ENCODE results near the gene CST3. TPM values are rescaled to one million over a fixed set of nuclear protein-coding genes. Genes with fewer than 3 reads are reported as not detected.
A peak's percentile ranks its signal among the peaks of the same experiment; 100 is the strongest.

Gene CST3
- total and polyA plus RNA-seq, 12 donors: 92.4 to 1,851 (median 1,124) TPM

DNA sequence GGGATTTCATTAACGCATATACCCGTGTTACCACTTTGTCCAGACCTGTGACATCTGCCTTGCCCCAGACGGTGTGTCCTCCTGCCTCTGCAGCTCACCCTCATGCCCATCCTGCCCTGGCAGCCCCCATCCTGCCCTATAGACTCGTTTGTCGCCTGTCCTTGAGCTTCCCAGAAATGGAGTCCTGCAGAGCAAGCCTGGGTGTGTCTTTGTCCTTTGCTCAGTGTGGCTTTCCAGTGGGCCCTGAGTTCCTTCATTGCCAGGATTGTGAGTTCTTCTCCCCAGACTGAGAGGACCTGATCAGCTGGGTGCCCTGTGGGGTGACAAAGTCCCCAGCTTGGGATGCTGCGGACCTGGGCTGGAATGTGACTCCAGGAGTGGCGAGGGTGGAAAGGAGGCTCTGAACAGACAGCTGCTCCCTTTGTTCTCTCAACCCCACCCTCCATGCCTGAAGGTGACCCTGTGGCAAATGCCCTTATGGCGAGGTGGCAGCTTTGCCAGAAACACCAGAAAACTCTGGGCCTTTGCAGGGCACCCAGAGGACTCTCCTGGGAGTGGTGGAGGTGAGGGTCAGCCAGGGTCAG, 2.4 kb upstream of the CST3 start:
- whole genome bisulfite sequencing, 4 donors: 84 to 87% (median 85%) methylated on average over 5 to 8 of the region's 8 CpGs
- no peak for DNase-seq
- Histone ChIP-seq H3K27me3 (no peaks in the 10 kb centered on the region), H3K27ac (no peak overlapping the region), H3K9me3 (replicated peaks in 1 of 3) (no peaks in the 10 kb centered on the region), H3K36me3 (replicated peaks in 1 of 2) (no peaks in the 10 kb centered on the region), H3K4me3 (no peak overlapping the region), H3K4me1 (replicated peaks in 1 of 2) (peaks cover 33 to 36% of the 10 kb centered on the region in 2 donors)
- intact Hi-C loops (cut with DNase I): no loop called here
- TF ChIP-seq POLR2A (IDR thresholded peaks at IDR 0.05): no peak
- TF ChIP-seq, protein P1, sequence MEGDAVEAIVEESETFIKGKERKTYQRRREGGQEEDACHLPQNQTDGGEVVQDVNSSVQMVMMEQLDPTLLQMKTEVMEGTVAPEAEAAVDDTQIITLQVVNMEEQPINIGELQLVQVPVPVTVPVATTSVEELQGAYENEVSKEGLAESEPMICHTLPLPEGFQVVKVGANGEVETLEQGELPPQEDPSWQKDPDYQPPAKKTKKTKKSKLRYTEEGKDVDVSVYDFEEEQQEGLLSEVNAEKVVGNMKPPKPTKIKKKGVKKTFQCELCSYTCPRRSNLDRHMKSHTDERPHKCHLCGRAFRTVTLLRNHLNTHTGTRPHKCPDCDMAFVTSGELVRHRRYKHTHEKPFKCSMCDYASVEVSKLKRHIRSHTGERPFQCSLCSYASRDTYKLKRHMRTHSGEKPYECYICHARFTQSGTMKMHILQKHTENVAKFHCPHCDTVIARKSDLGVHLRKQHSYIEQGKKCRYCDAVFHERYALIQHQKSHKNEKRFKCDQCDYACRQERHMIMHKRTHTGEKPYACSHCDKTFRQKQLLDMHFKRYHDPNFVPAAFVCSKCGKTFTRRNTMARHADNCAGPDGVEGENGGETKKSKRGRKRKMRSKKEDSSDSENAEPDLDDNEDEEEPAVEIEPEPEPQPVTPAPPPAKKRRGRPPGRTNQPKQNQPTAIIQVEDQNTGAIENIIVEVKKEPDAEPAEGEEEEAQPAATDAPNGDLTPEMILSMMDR (IDR thresholded peaks at IDR 0.05): no peak

DNA sequence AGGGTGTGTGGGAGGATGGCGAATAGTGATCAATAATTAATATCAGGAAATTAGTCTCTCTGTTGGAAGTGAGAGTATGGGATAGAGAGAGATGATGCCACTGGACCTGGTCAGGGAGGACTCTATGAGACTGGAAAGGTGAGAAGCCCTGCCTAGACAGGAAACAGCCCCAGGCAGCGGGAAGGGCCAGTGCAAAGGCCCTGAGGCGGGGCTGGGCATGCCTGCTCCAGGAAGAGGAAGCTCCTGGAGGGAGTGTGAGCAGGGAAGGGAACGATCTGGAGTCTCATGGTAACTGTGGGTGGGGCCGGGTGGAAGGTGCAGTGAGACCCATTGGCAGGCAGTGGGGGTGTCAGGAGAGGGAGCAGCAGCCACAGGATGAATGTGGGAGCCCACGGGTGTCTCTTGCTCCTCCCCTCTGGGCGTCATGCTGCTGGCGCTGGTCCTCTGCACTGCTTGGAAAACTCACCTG, 1.8 kb upstream of the CST3 start:
- WGBS, 4 donors: 79 to 84% (median 81%) methylated on average over 8 of the region's 8 CpGs
- Histone ChIP-seq H3K4me1 (replicated peaks in 1 of 2) (peaks cover 33 to 42% of the 10 kb centered on the region in 2 donors), H3K27ac (no peak overlapping the region), H3K27me3 (no peaks in the 10 kb centered on the region), H3K4me3 (no peak overlapping the region), H3K9me3 (replicated peaks in 1 of 3) (no peaks in the 10 kb centered on the region), H3K36me3 (replicated peaks in 1 of 2) (peaks cover 0 to 4% of the 10 kb centered on the region in 2 donors)
- intact Hi-C loops (cut with DNase I): loop anchor here in 1 of 2 donors (10.0 kb wide), 1 partner anchor 285 kb away; the partner anchor contains the start of gene NXT1
- TF ChIP-seq POLR2A (IDR thresholded peaks at IDR 0.05): no peak
- TF ChIP-seq, protein P1 (IDR thresholded peaks at IDR 0.05): no peak
- DNase-seq: no peak

DNA sequence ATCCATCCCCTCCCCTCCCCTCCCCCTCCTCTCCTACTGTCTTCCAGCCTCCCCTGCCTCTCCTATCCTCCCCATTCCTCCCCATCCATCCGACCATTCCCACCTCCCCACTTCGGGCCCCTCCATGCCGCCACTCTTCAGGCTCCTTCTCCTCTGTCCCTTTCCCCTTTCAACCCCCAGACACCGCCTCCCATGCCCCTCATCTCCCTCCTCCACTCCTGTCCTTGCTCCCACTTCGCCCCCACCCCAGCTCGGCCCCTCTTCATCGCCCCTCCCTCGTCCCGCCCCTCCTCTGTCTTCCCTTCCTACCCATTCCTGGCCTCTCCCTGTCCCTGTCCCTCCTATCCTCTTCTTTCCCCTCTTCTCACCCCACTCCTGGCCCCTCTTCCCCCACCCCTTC, 554 bp upstream of the CST3 start:
- TF ChIP-seq POLR2A (IDR thresholded peaks at IDR 0.05): no peak
- TF ChIP-seq, protein P1 (IDR thresholded peaks at IDR 0.05): no peak
- Histone ChIP-seq H3K4me3 (no peak overlapping the region), H3K27me3 (no peaks in the 10 kb centered on the region), H3K9me3 (replicated peaks in 1 of 3) (no peaks in the 10 kb centered on the region), H3K27ac (peak overlapping the region in 1 of 5 donors; percentile 95), H3K4me1 (replicated peaks in 1 of 2) (peaks cover 33 to 44% of the 10 kb centered on the region in 2 donors), H3K36me3 (replicated peaks in 1 of 2) (peaks cover 0 to 16% of the 10 kb centered on the region in 2 donors)
- DNase-seq: no peak
- intact Hi-C loops (cut with DNase I): loop anchor here in 1 of 2 donors (10.0 kb wide), 1 partner anchor 284 kb away; the partner anchor contains the start of gene NXT1
- 64 to 77% (median 70%) methylated on average over 9 of the region's 9 CpGs for WGBS, 4 donors

DNA sequence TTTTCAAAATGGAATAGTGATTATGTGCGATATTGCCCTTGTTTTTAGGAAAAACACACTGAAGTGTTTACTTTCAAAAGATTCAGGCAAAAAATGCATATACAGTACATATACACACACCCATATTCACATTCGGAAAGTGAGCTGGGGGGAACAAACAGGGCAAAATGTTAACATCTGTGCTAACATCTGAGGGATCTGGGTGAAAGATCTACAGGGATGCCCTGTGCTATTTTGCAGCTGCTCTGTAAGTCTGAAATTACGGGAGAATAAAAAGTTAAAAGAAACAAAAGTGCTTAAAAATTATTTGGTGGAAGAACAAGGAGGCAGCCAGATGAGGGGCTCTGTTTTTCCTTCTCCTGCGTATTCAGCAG, 860 bp downstream of the CST3 start:
- DNase-seq: no peak
- Histone ChIP-seq H3K4me1 (replicated peaks in 1 of 2) (peaks cover 23 to 36% of the 10 kb centered on the region in 2 donors), H3K27me3 (no peaks in the 10 kb centered on the region), H3K36me3 (replicated peaks in 1 of 2) (peaks cover 0 to 26% of the 10 kb centered on the region in 2 donors), H3K9me3 (replicated peaks in 1 of 3) (no peaks in the 10 kb centered on the region), H3K4me3 (peak overlapping the region; percentile 48 to 96 (median 84)), H3K27ac (peak overlapping the region in 4 of 5 donors; percentile 89 to 95 (median 90))
- no peak for TF ChIP-seq POLR2A (IDR thresholded peaks at IDR 0.05)
- TF ChIP-seq, protein P1 (IDR thresholded peaks at IDR 0.05): no peak
- intact Hi-C loops (cut with DNase I): loop anchor here in 1 of 2 donors (10.0 kb wide), 1 partner anchor 282 kb away; the partner anchor contains the start of gene NXT1
- 14 to 21% (median 17%) methylated on average over 4 of the region's 4 CpGs for WGBS, 4 donors

Measured in adrenal gland (tissue), 12 donors.